ENCODE measurements around the gene PAIP2. TPM values are rescaled to one million over a fixed set of nuclear protein-coding genes. Genes with fewer than 3 reads are reported as not detected.

Gene PAIP2
- total and polyA plus RNA-seq, 2 of the 4 experiments (the other 2 are of a cell fraction) = 41.9 to 59.5 TPM

- CTCF ChIA-PET = no interaction called here
- H4K91ac ChIP-seq (ENCODE audit: insufficient read depth, low read depth, low read length) = no peak overlapping the region
- no peak overlapping the region for H2AK9ac ChIP-seq (replicated peaks; ENCODE audit: low read depth, low read length, poor library complexity)
- H3K4me3 ChIP-seq (ENCODE audit: insufficient read depth, low read depth, low read length) = no peak overlapping the region
- DNase-seq (peak; percentile 50), ATAC-seq (ENCODE audit: low read depth) (no peak; the same call in 1 of the 2 replicates)
- peaks cover 23% of the 10 kb centered on the region for H3K27me3 ChIP-seq (ENCODE audit: control insufficient read depth, insufficient read depth, low read length)
- in situ Hi-C loops (cut with MboI; ENCODE audit: low sequenced_read_pairs) (no loop called here), intact Hi-C loops (cut with micrococcal nuclease) (no loop called here), dilution Hi-C loops (cut with HindIII; ENCODE audit: low sequenced_read_pairs, unreplicated experiment) (no loop called here)
- peaks cover 0 to 5% of the 10 kb centered on the region in 2 experiments; a peak in 1 of 4 replicates for H3K79me1 ChIP-seq (ENCODE audit: low read depth in 1 of 2, low read length in 2 of 2)
- no peak overlapping the region for H3K4me2 ChIP-seq (ENCODE audit: low read depth, low read length)
- no peak overlapping the region for H3K14ac ChIP-seq (replicated peaks; ENCODE audit: low read depth, low read length)
- H4K5ac ChIP-seq (ENCODE audit: low read depth, low read length) = no peak overlapping the region
- H3K4ac ChIP-seq (ENCODE audit: low read depth, low read length) = no peak overlapping the region
- H3K23ac ChIP-seq (ENCODE audit: low read depth, low read length) = no peak overlapping the region
- no peak overlapping the region for H2BK20ac ChIP-seq (ENCODE audit: low read depth, low read length)
- H2BK120ac ChIP-seq (ENCODE audit: low read depth, low read length) = no peak overlapping the region
- peaks cover 13% of the 10 kb centered on the region; the same call in 1 of the 2 replicates for H3K9me3 ChIP-seq (ENCODE audit: control insufficient read depth, insufficient read depth, low read length)
- H2BK5ac ChIP-seq (ENCODE audit: low read depth, low read length, poor library complexity, severe bottlenecking) = no peak overlapping the region
- no peaks in the 10 kb centered on the region for H3K9me1 ChIP-seq (ENCODE audit: insufficient read depth, low read length)
- no peak overlapping the region for H2AFZ ChIP-seq (replicated peaks; ENCODE audit: low read length, poor library complexity)
- no peak overlapping the region for H2BK15ac ChIP-seq (ENCODE audit: low read depth, low read length)
- no peak overlapping the region for H2AK5ac ChIP-seq (ENCODE audit: low read depth, low read length)
- no peaks in the 10 kb centered on the region for H3K4me1 ChIP-seq (ENCODE audit: control insufficient read depth, insufficient read depth, low read length)
- H4K8ac ChIP-seq (ENCODE audit: low read depth in 2 of 2, low read length in 2 of 2) = no peak overlapping the region
- no TSS peak for BruUV-seq (replicated peaks)
- TF ChIP-seq ELK1 (IDR thresholded peaks at IDR 0.05; ENCODE audit: borderline replicate concordance, low read depth, low read length) (no peak), BHLHE40 (IDR thresholded peaks at IDR 0.05; ENCODE audit: low read depth, low read length) (no peak), RFX5 (IDR thresholded peaks at IDR 0.05; ENCODE audit: low read depth, low read length) (no peak), FOS (IDR thresholded peaks at IDR 0.05; ENCODE audit: low read depth, low read length) (no peak), CEBPB (IDR thresholded peaks at IDR 0.05; ENCODE audit: low read depth, low read length) (no peak), MAZ (IDR thresholded peaks at IDR 0.05; ENCODE audit: borderline replicate concordance, low read depth, low read length) (no peak), POLR2A (IDR thresholded peaks at IDR 0.05; ENCODE audit: low read depth, low read length) (no peak)
- TF ChIP-seq, protein P1, sequence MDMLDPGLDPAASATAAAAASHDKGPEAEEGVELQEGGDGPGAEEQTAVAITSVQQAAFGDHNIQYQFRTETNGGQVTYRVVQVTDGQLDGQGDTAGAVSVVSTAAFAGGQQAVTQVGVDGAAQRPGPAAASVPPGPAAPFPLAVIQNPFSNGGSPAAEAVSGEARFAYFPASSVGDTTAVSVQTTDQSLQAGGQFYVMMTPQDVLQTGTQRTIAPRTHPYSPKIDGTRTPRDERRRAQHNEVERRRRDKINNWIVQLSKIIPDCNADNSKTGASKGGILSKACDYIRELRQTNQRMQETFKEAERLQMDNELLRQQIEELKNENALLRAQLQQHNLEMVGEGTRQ (IDR thresholded peaks at IDR 0.05; ENCODE audit: low read depth, low read length) = no peak
- no peaks in the 10 kb centered on the region for H4K20me1 ChIP-seq (ENCODE audit: insufficient read depth, low read length)
- POLR2A ChIA-PET (ENCODE audit: unreplicated experiment) = no interaction called here
- no peaks in the 10 kb centered on the region for H3K36me3 ChIP-seq (ENCODE audit: control insufficient read depth, insufficient read depth, low read length)
- no peak overlapping the region for H3K27ac ChIP-seq (ENCODE audit: insufficient read depth, low read length)
- whole genome bisulfite sequencing, 2 experiments (ENCODE audit: extremely low coverage in 2 of 2, insufficient read length in 1 of 2) = no CpG with 5 or more reads among the region's 6 CpGs
- no peak overlapping the region for H3K9ac ChIP-seq (ENCODE audit: low read depth, low read length)
- H3K18ac ChIP-seq (ENCODE audit: low read depth, low read length) = no peak overlapping the region
- H3K56ac ChIP-seq (ENCODE audit: extremely low read depth, insufficient read depth, low read length) = no peak overlapping the region
Measured at GRCh38 chr5:139397921-139398320, 56.3 kb downstream of the PAIP2 start.

All from IMR-90 (cell line).